Germinal center (tissue), 1 donor: Measurements from ENCODE around the gene ZEB1.
A peak's percentile ranks its signal among the peaks of the same experiment; 100 is the strongest.
"Not testable (repeated sequence)": the region's sequence is repeated elsewhere in the genome, so short reads cannot be mapped to it uniquely, and the experiment has no call there.

Experiments
- DNase-seq: peaks from one replicate; pipeline ENCODE4 v3.0.0; 2012; ENCODE audit warnings: mixed read lengths, low spot score

Gene ZEB1

GRCh38 chr10:31366703-31367102, 47.7 kb downstream of the ZEB1 start:
- no peak for DNase-seq

- no peak for DNase-seq
Observed at GRCh38 chr10:31368724-31369123, 49.7 kb downstream of the ZEB1 start.

GRCh38 chr10:31372439-31372838, 53.4 kb downstream of the ZEB1 start:
- DNase-seq: no peak

- DNase-seq: no peak
Observed at GRCh38 chr10:31374146-31374696, 55.2 kb downstream of the ZEB1 start.

GRCh38 chr10:31381171-31381570, 62.2 kb downstream of the ZEB1 start:
- no peak for DNase-seq

- DNase-seq: no peak
Observed at GRCh38 chr10:31381766-31382316, 62.8 kb downstream of the ZEB1 start.

GRCh38 chr10:31383810-31384588, 65.0 kb downstream of the ZEB1 start:
- peak; percentile 23 for DNase-seq

- DNase-seq: no peak
Observed at GRCh38 chr10:31384589-31384949, 65.6 kb downstream of the ZEB1 start.

GRCh38 chr10:31390804-31391203, 71.8 kb downstream of the ZEB1 start:
- no peak for DNase-seq

- no peak for DNase-seq
Observed at GRCh38 chr10:31393844-31394243, 74.8 kb downstream of the ZEB1 start.

- DNase-seq: no peak
Observed at GRCh38 chr10:31395695-31396094, 76.7 kb downstream of the ZEB1 start.

- no peak for DNase-seq
Observed at GRCh38 chr10:31396376-31396775, 77.4 kb downstream of the ZEB1 start.

- no peak for DNase-seq
Observed at GRCh38 chr10:31397852-31398251, 78.8 kb downstream of the ZEB1 start.

- no peak for DNase-seq
Observed at GRCh38 chr10:31399171-31399570, 80.2 kb downstream of the ZEB1 start.

- DNase-seq: no peak
Observed at GRCh38 chr10:31399631-31400030, 80.6 kb downstream of the ZEB1 start.

GRCh38 chr10:31401287-31401686, 82.3 kb downstream of the ZEB1 start:
- no peak for DNase-seq

GRCh38 chr10:31404640-31405039, 85.6 kb downstream of the ZEB1 start:
- DNase-seq: no peak

- not testable (repeated sequence) for DNase-seq
Observed at GRCh38 chr10:31405829-31406228, 86.8 kb downstream of the ZEB1 start.

- not testable (repeated sequence) for DNase-seq
Observed at GRCh38 chr10:31412397-31412796, 93.4 kb downstream of the ZEB1 start.

GRCh38 chr10:31413325-31413724, 94.3 kb downstream of the ZEB1 start:
- no peak for DNase-seq

GRCh38 chr10:31418481-31418880, 99.5 kb downstream of the ZEB1 start:
- DNase-seq: no peak

GRCh38 chr10:31419394-31420063, 100.5 kb downstream of the ZEB1 start:
- no peak for DNase-seq

- no peak for DNase-seq
Observed at GRCh38 chr10:31421322-31421721, 102.3 kb downstream of the ZEB1 start.
